Osteocyte (in vitro differentiated cells): ENCODE results near the gene MYO5B. TPM values are rescaled to one million over a fixed set of nuclear protein-coding genes. Genes with fewer than 3 reads are reported as not detected.

Experiments used
- DNase-seq: peaks from one replicate; pipeline ENCODE4 v3.0.0; 2021; ENCODE audit warnings: mixed read lengths; ENCODE audit not compliant: unreplicated experiment; ENCODE audit errors: extremely low spot score
- H3K27ac Mint-ChIP-seq: one replicate; pipeline ENCODE4 v1.8.0; 2021; ENCODE audit warnings: mild to moderate bottlenecking, mixed read lengths; ENCODE audit not compliant: unreplicated experiment
- H3K27me3 Mint-ChIP-seq: one replicate; pipeline ENCODE4 v1.8.0; 2021; ENCODE audit warnings: mixed read lengths; ENCODE audit not compliant: unreplicated experiment
- H3K36me3 Mint-ChIP-seq: one replicate; pipeline ENCODE4 v1.8.0; 2021; ENCODE audit warnings: mixed read lengths; ENCODE audit not compliant: unreplicated experiment
- H3K4me1 Mint-ChIP-seq: one replicate; pipeline ENCODE4 v1.8.0; 2021; ENCODE audit warnings: mixed read lengths; ENCODE audit not compliant: unreplicated experiment
- H3K4me3 Mint-ChIP-seq: one replicate; pipeline ENCODE4 v1.8.0; 2021; ENCODE audit warnings: mild to moderate bottlenecking, moderate library complexity, mixed read lengths; ENCODE audit not compliant: unreplicated experiment
- H3K9me3 Mint-ChIP-seq: one replicate; pipeline ENCODE4 v1.8.0; 2021; ENCODE audit warnings: mixed read lengths; ENCODE audit not compliant: unreplicated experiment
- CTCF ChIP-seq: fragments of 200-600 bp; sonication (generic); IDR thresholded peaks from 2 replicates; pipeline ENCODE4 v1.5.0; 2021; ENCODE audit warnings: antibody characterized with exemption, mild to moderate bottlenecking, moderate library complexity
- total RNA-seq: library from RNA; stranded (reverse); gene quantifications from 2 replicates; pipeline ENCODE4 v1.2.1, GENCODE V29; 2021

MYO5B gene
- total RNA-seq, 1 donor from 2014 or later: not detected

DNA sequence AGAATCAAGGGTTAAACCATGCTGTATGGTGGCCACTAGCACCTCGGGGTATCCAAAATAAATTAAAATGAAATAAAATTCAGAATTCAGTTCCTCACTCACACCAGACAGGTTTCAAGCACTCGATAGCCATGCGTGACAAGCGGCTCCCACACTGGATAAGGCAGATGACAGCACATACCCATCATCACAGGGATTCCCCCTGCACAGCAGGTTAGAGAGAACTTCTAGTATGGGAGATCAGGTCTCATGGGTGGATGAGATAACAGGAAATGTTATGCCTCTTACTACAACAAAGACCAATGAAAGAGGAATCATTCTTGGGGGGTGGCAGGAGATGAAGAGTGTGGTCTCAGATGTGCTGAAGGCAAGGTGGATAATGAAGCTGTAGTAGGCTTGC is 259.7 kb downstream of the MYO5B start:
- H3K9me3 Mint-ChIP-seq: no peaks in the 10 kb centered on the region
- DNase-seq: no peak
- H3K27me3 Mint-ChIP-seq: peaks cover 15% of the 10 kb centered on the region

GRCh38 chr18:49934457-49934856 is 260.5 kb downstream of the MYO5B start:
- H3K27ac Mint-ChIP-seq: no peak overlapping the region
- no peaks in the 10 kb centered on the region for H3K36me3 Mint-ChIP-seq
- no peaks in the 10 kb centered on the region for H3K4me1 Mint-ChIP-seq
- H3K4me3 Mint-ChIP-seq: no peak overlapping the region
- no peak for DNase-seq
- H3K27me3 Mint-ChIP-seq: peaks cover 17% of the 10 kb centered on the region
- no peak for TF ChIP-seq CTCF
- H3K9me3 Mint-ChIP-seq: no peaks in the 10 kb centered on the region

More for the DNA sequence above, 259.7 kb downstream of the MYO5B start:
- H3K4me1 Mint-ChIP-seq: no peaks in the 10 kb centered on the region
- no peak overlapping the region for H3K4me3 Mint-ChIP-seq
- no peak overlapping the region for H3K27ac Mint-ChIP-seq
- H3K36me3 Mint-ChIP-seq: no peaks in the 10 kb centered on the region
- no peak for TF ChIP-seq CTCF

GRCh38 chr18:49933530-49934128 is 261.3 kb downstream of the MYO5B start:
- no peak for DNase-seq
- no peak for TF ChIP-seq CTCF
- Mint-ChIP-seq H3K27ac (no peak overlapping the region), H3K36me3 (no peaks in the 10 kb centered on the region), H3K9me3 (no peaks in the 10 kb centered on the region), H3K4me3 (no peak overlapping the region), H3K4me1 (no peaks in the 10 kb centered on the region), H3K27me3 (peaks cover 15% of the 10 kb centered on the region)

DNA sequence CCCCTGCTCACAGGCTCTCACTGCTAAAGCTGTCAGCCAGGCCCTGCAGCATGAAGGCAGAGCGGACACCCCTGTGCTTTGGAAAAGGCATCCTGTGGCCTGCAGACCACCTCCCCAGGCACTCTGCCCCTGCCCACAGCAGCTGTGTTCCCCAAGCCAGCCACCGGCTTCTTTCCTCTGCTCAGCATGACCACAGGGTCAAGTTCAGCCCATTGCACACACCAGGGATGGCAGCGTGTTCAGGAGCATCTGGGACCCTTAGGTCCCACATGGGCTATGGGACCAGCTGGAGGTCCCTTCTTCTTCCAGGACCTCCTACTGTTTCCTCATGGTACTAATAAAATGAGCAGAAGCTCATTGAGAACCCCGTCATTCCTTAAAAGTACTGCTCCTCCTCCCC is 263.2 kb downstream of the MYO5B start:
- no peak for DNase-seq
- no peaks in the 10 kb centered on the region for H3K4me1 Mint-ChIP-seq
- H3K27ac Mint-ChIP-seq: no peak overlapping the region
- no peaks in the 10 kb centered on the region for H3K9me3 Mint-ChIP-seq
- no peak overlapping the region for H3K4me3 Mint-ChIP-seq
- H3K36me3 Mint-ChIP-seq: no peaks in the 10 kb centered on the region
- peaks cover 15% of the 10 kb centered on the region for H3K27me3 Mint-ChIP-seq
- TF ChIP-seq CTCF: no peak

DNA sequence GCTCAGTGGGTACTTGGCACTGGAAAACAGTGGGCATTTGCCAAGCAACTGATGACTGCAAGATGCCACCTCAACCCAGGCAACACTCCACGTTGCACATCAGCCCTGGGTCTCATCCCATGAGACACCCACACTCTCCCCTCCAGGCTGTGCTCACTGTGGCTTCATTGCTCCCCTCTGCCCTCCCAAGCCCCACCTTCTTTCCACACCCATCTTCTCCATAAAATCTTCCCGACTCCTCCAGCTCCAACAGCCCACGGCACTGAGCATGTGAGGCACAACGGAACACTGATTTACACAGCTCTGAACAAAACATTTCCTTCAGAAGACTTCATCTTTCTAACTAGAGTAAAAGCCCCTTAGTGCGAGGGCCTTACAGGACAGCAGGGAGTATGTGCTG is 263.8 kb downstream of the MYO5B start:
- H3K9me3 Mint-ChIP-seq: no peaks in the 10 kb centered on the region
- H3K27me3 Mint-ChIP-seq: peaks cover 15% of the 10 kb centered on the region
- no peaks in the 10 kb centered on the region for H3K4me1 Mint-ChIP-seq
- H3K4me3 Mint-ChIP-seq: no peak overlapping the region
- H3K36me3 Mint-ChIP-seq: no peaks in the 10 kb centered on the region
- H3K27ac Mint-ChIP-seq: no peak overlapping the region
- no peak for TF ChIP-seq CTCF
- DNase-seq: no peak
